H9 (cell line): ENCODE measurements around the gene KIRREL3. TPM values are rescaled to one million over a fixed set of nuclear protein-coding genes. Genes with fewer than 3 reads are reported as not detected.

Experiments used
- DNase-seq: peaks from one replicate; pipeline ENCODE4 v3.0.0-alpha.2; 2017
- H2AFZ ChIP-seq: one replicate; pipeline ENCODE4 v1.6.1; 2013; ENCODE audit warnings: mild to moderate bottlenecking, low read length, control low read depth, moderate library complexity
- H2AK5ac ChIP-seq: 2 replicates; pipeline ENCODE4 v1.6.1; 2013; ENCODE audit warnings: low read length, control low read depth, mixed read lengths; ENCODE audit not compliant: insufficient read length
- H2BK120ac ChIP-seq: one replicate; pipeline ENCODE4 v1.6.1; 2013; ENCODE audit warnings: low read depth, mild to moderate bottlenecking, low read length, control low read depth, inconsistent platforms; ENCODE audit not compliant: poor library complexity, severe bottlenecking
- H2BK12ac ChIP-seq: 2 replicates; pipeline ENCODE4 v1.6.1; 2013; ENCODE audit warnings: low read length, control low read depth, mixed read lengths, low read depth; ENCODE audit not compliant: insufficient read length
- H2BK15ac ChIP-seq: 2 replicates; pipeline ENCODE4 v1.6.1; 2013; ENCODE audit warnings: low read depth, low read length, control low read depth
- H2BK20ac ChIP-seq: one replicate; pipeline ENCODE4 v1.6.1; 2013; ENCODE audit warnings: low read depth, mild to moderate bottlenecking, low read length, control low read depth, inconsistent platforms; ENCODE audit not compliant: poor library complexity, severe bottlenecking
- H2BK5ac ChIP-seq: 2 replicates; pipeline ENCODE4 v1.6.1; 2013; ENCODE audit warnings: low read length, control low read depth, mixed read lengths; ENCODE audit not compliant: insufficient read length
- H3K14ac ChIP-seq: 2 replicates; pipeline ENCODE4 v1.6.1; 2013; ENCODE audit warnings: low read length, control low read depth; ENCODE audit not compliant: insufficient read depth
- H3K18ac ChIP-seq: 2 replicates; pipeline ENCODE4 v1.6.1; 2013; ENCODE audit warnings: low read depth, mild to moderate bottlenecking, mixed read lengths, low read length, control low read depth; ENCODE audit not compliant: insufficient read length
- H3K23ac ChIP-seq: 2 replicates; pipeline ENCODE4 v1.6.1; 2013; ENCODE audit warnings: low read length, control low read depth, mixed read lengths, low read depth; ENCODE audit not compliant: insufficient read length
- H3K23me2 ChIP-seq: 2 replicates; pipeline ENCODE4 v1.6.1; 2013; ENCODE audit warnings: low read depth, mild to moderate bottlenecking, mixed read lengths, low read length, control low read depth; ENCODE audit not compliant: insufficient read length, poor library complexity, severe bottlenecking
- H3K27ac ChIP-seq: 2 replicates; pipeline ENCODE4 v1.5.1; 2013; ENCODE audit warnings: low read length, control low read depth, mixed read lengths, low read depth; ENCODE audit not compliant: insufficient read length
- H3K27me3 ChIP-seq: 2 replicates; pipeline ENCODE4 v1.6.1; 2013; ENCODE audit warnings: low read length, control low read depth, inconsistent platforms; ENCODE audit not compliant: insufficient read depth
- H3K4ac ChIP-seq: 2 replicates; pipeline ENCODE4 v1.6.1; 2013; ENCODE audit warnings: low read depth, mild to moderate bottlenecking, control low read depth, inconsistent platforms, low read length, moderate library complexity
- H3K4me1 ChIP-seq: 2 replicates; pipeline ENCODE4 v1.6.1; 2013; ENCODE audit warnings: low read length, control low read depth, inconsistent platforms; ENCODE audit not compliant: insufficient read depth
- H3K4me2 ChIP-seq: 2 replicates; pipeline ENCODE4 v1.6.1; 2013; ENCODE audit warnings: low read length, control low read depth, mixed read lengths; ENCODE audit not compliant: insufficient read length, insufficient read depth
- H3K56ac ChIP-seq: 2 replicates; pipeline ENCODE4 v1.6.1; 2013; ENCODE audit warnings: low read depth, mild to moderate bottlenecking, mixed read lengths, low read length, control low read depth; ENCODE audit not compliant: insufficient read length
- H3K79me1 ChIP-seq: 2 replicates; pipeline ENCODE4 v1.6.1; 2013; ENCODE audit warnings: low read depth, mild to moderate bottlenecking, moderate library complexity, low read length, control low read depth, inconsistent platforms; ENCODE audit not compliant: insufficient read depth, poor library complexity, severe bottlenecking
- H3K79me2 ChIP-seq: 2 replicates; pipeline ENCODE4 v1.6.1; 2013; ENCODE audit warnings: low read length, control low read depth, inconsistent platforms; ENCODE audit not compliant: insufficient read depth
- H3K9ac ChIP-seq: 2 replicates; pipeline ENCODE4 v1.6.1; 2013; ENCODE audit warnings: low read length, control low read depth, mixed read lengths; ENCODE audit not compliant: insufficient read length; ENCODE audit errors: extremely low read depth
- H3K9me3 ChIP-seq: one replicate; pipeline ENCODE4 v1.6.1; 2013; ENCODE audit warnings: low read depth, low read length, inconsistent platforms; ENCODE audit not compliant: control insufficient read depth
- H3T11ph ChIP-seq: one replicate; pipeline ENCODE4 v1.6.1; 2013; ENCODE audit warnings: mild to moderate bottlenecking, low read length, control low read depth, inconsistent platforms
- H4K20me1 ChIP-seq: one replicate; pipeline ENCODE4 v1.6.1; 2013; ENCODE audit not compliant: control insufficient read depth, insufficient read length, insufficient read depth
- H4K5ac ChIP-seq: 2 replicates; pipeline ENCODE4 v1.6.1; 2013; ENCODE audit warnings: low read depth, mild to moderate bottlenecking, mixed read lengths, low read length, control low read depth; ENCODE audit not compliant: insufficient read length
- H4K8ac ChIP-seq: replicated peaks from 2 replicates; pipeline ENCODE4 v1.6.1; 2013; ENCODE audit warnings: low read length, control low read depth, mixed read lengths, low read depth; ENCODE audit not compliant: insufficient read length
- H4K91ac ChIP-seq: 2 replicates; pipeline ENCODE4 v1.6.1; 2013; ENCODE audit warnings: low read depth, mild to moderate bottlenecking, moderate library complexity, mixed read lengths, low read length, control low read depth; ENCODE audit not compliant: insufficient read length
- H3K27ac Mint-ChIP-seq, 3 experiments: 2 replicates in 2 of 3; 3 replicates in 1 of 3; pipeline ENCODE4 v1.8.0; 2020 to 2021; ENCODE audit warnings: mixed read lengths in 3 of 3, mild to moderate bottlenecking in 1 of 3, moderate library complexity in 1 of 3
- H3K27me3 Mint-ChIP-seq: 2 replicates; pipeline ENCODE4 v1.8.0; 2021; ENCODE audit warnings: low read depth, mild to moderate bottlenecking, moderate library complexity, mixed read lengths
- H3K36me3 Mint-ChIP-seq, 3 experiments: 2 replicates in 2 of 3; 3 replicates in 1 of 3; pipeline ENCODE4 v1.8.0; 2020 to 2021; ENCODE audit warnings: low read depth in 3 of 3, mixed read lengths in 3 of 3; ENCODE audit not compliant: insufficient read depth in 1 of 3
- H3K4me1 Mint-ChIP-seq, 2 experiments: 2 replicates each; pipeline ENCODE4 v1.8.0; 2020; ENCODE audit warnings: mixed read lengths in 2 of 2
- H3K4me3 Mint-ChIP-seq, 2 experiments: 2 replicates in 1 of 2; 3 replicates in 1 of 2; pipeline ENCODE4 v1.8.0; 2020 to 2021; ENCODE audit warnings: mild to moderate bottlenecking in 2 of 2, mixed read lengths in 2 of 2, moderate library complexity in 1 of 2
- H3K9me3 Mint-ChIP-seq, 2 experiments: 2 replicates in 1 of 2; 3 replicates in 1 of 2; pipeline ENCODE4 v1.8.0; 2020; ENCODE audit warnings: mild to moderate bottlenecking in 2 of 2, mixed read lengths in 2 of 2, moderate library complexity in 1 of 2
- CTCF ChIP-seq: fragments of 200-600 bp; sonication (generic); conservative IDR thresholded peaks from 3 replicates; pipeline ENCODE4 v1.8.0; 2021; ENCODE audit warnings: antibody characterized with exemption, mild to moderate bottlenecking
- WGBS: extraction: QIAGEN DNeasy Blood & Tissue Kit; methylation state at CpG from one replicate; pipeline ENCODE4 v1.1.7; 2013; ENCODE audit warnings: missing lambda C conversion rate, low lambda C conversion rate, mixed read lengths; ENCODE audit not compliant: insufficient read length; ENCODE audit errors: extremely low coverage; 5-methylcytosine and 5-hydroxymethylcytosine counted together
- total RNA-seq: library from RNA; stranded (reverse); gene quantifications from 2 replicates; pipeline ENCODE4 v1.2.1, GENCODE V29; 2021

KIRREL3 gene
- total RNA-seq, 1 experiment from 2014 or later = 0.17 TPM

DNA sequence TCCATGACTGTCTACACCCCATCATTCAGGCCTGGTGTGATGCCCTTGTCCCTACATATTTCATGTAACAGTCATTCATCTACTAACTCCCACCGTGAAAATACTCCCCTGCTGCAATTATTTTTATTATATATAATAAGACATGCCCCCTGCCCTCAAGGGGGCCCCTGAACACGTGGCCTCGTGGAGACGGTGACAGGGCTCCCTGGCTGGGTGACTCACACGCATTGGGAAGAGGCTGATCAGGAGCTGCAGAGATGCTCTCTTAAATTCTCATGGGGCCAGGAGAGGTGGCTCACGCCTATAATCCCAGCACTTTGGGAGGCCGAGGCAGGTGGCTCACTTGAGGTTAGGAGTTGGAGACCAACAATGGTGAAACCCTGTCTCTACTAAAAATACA is 556.5 kb downstream of the KIRREL3 start:
- no peak overlapping the region for H3K14ac ChIP-seq
- H3K4me3 Mint-ChIP-seq = no peak overlapping the region; a peak in 1 of 5 replicates
- no peaks in the 10 kb centered on the region for H4K20me1 ChIP-seq
- H3K27ac ChIP-seq = no peak overlapping the region
- no peak overlapping the region for H3K9ac ChIP-seq
- no peak overlapping the region for H2AK5ac ChIP-seq
- no peak overlapping the region for H2BK5ac ChIP-seq
- no peaks in the 10 kb centered on the region for H3K36me3 Mint-ChIP-seq
- no peak for DNase-seq
- peaks cover 21 to 34% of the 10 kb centered on the region in 2 experiments for H3K4me1 Mint-ChIP-seq
- H4K5ac ChIP-seq = no peak overlapping the region
- H3K27ac Mint-ChIP-seq = no peak overlapping the region
- H2BK12ac ChIP-seq = no peak overlapping the region
- H3T11ph ChIP-seq = no peak overlapping the region
- H3K27me3 Mint-ChIP-seq = peaks cover 7% of the 10 kb centered on the region
- no peak overlapping the region for H4K91ac ChIP-seq
- H2BK15ac ChIP-seq = no peak overlapping the region
- no peak overlapping the region for H2AFZ ChIP-seq
- H3K79me2 ChIP-seq = no peaks in the 10 kb centered on the region
- peaks cover 3% of the 10 kb centered on the region; the same call in 1 of the 2 replicates for H3K4me1 ChIP-seq
- H3K27me3 ChIP-seq = no peaks in the 10 kb centered on the region
- no peaks in the 10 kb centered on the region for H3K9me3 Mint-ChIP-seq
- no peak overlapping the region for H3K4ac ChIP-seq
- H3K23ac ChIP-seq = no peak overlapping the region
- no peaks in the 10 kb centered on the region for H3K23me2 ChIP-seq
- H3K79me1 ChIP-seq = no peaks in the 10 kb centered on the region
- no peak overlapping the region for H3K56ac ChIP-seq
- H3K4me2 ChIP-seq = no peak overlapping the region
- H3K9me3 ChIP-seq = no peaks in the 10 kb centered on the region
- no CpG with 5 or more reads among the region's 7 CpGs for WGBS
- no peak for TF ChIP-seq CTCF
- no peak overlapping the region for H4K8ac ChIP-seq
- H2BK20ac ChIP-seq = no peak overlapping the region
- no peak overlapping the region for H2BK120ac ChIP-seq
- H3K18ac ChIP-seq = no peak overlapping the region
